C4-2B (cell line): ENCODE results near the gene N4BP3.
"Not testable (repeated sequence)": the region's sequence is repeated elsewhere in the genome, so short reads cannot be mapped to it uniquely, and the experiment has no call there.

ENCODE experiments used
- ZFX ChIP-seq: fragments of 450-650 bp; IDR thresholded peaks from 2 replicates; pipeline ENCODE4 v1.6.1; 2017
- TF ChIP-seq, protein P1 (sequence below): fragments of 450-650 bp; conservative IDR thresholded peaks from 2 replicates; pipeline ENCODE4 v1.5.1; 2017; ENCODE audit warnings: mild to moderate bottlenecking

DNA sequence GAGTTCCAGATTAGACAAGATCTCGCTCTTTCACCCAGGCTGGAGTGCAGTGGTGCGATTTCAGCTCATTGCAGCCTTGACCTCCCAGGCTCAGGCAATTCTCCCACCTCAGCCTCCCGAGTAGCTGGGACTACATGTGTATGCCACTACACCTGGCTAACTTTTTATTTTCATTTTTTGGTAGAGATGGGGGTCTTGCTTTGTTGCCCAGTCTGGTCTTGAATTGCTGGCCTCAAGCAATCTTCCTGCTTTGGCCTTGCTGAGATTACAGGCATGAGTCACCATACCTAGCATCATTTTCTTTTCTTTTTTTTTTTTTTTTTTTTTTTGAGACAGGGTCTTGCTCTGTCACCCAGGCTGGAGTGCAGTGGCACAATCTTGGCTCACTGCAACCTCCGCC lies 36.4 kb upstream of the N4BP3 start:
- TF ChIP-seq, protein P1, sequence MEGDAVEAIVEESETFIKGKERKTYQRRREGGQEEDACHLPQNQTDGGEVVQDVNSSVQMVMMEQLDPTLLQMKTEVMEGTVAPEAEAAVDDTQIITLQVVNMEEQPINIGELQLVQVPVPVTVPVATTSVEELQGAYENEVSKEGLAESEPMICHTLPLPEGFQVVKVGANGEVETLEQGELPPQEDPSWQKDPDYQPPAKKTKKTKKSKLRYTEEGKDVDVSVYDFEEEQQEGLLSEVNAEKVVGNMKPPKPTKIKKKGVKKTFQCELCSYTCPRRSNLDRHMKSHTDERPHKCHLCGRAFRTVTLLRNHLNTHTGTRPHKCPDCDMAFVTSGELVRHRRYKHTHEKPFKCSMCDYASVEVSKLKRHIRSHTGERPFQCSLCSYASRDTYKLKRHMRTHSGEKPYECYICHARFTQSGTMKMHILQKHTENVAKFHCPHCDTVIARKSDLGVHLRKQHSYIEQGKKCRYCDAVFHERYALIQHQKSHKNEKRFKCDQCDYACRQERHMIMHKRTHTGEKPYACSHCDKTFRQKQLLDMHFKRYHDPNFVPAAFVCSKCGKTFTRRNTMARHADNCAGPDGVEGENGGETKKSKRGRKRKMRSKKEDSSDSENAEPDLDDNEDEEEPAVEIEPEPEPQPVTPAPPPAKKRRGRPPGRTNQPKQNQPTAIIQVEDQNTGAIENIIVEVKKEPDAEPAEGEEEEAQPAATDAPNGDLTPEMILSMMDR: not testable (repeated sequence)
- TF ChIP-seq ZFX: not testable (repeated sequence)
